Ectodermal cell (in vitro differentiated cells): ENCODE results near the gene RBFOX1.

Source experiments
- H3K27ac ChIP-seq: 2 replicates; pipeline ENCODE4 v1.7.0; 2013; ENCODE audit warnings: mild to moderate bottlenecking, low read depth, low read length; ENCODE audit not compliant: insufficient read depth, poor library complexity, severe bottlenecking
- H3K27me3 ChIP-seq: 2 replicates; pipeline ENCODE4 v1.7.0; 2013; ENCODE audit warnings: mild to moderate bottlenecking, low read length; ENCODE audit not compliant: insufficient read depth, control insufficient read depth, poor library complexity, severe bottlenecking
- H3K36me3 ChIP-seq: one replicate; pipeline ENCODE4 v1.7.0; 2013; ENCODE audit warnings: low read length; ENCODE audit not compliant: control insufficient read depth, insufficient read depth
- H3K4me1 ChIP-seq: one replicate; pipeline ENCODE4 v1.7.0; 2013; ENCODE audit warnings: low read length; ENCODE audit not compliant: control insufficient read depth, insufficient read depth
- H3K4me3 ChIP-seq: 2 replicates; pipeline ENCODE4 v1.7.0; 2013; ENCODE audit warnings: low read depth, low read length, control low read depth; ENCODE audit not compliant: insufficient read depth
- H3K9me3 ChIP-seq: 2 replicates; pipeline ENCODE4 v1.7.0; 2013; ENCODE audit warnings: mild to moderate bottlenecking, low read length, moderate library complexity; ENCODE audit not compliant: control insufficient read depth
- WGBS, 2 experiments: methylation state at CpG; one replicate each; pipeline ENCODE4 v1.1.7; 2013; ENCODE audit warnings: missing lambda C conversion rate in 2 of 2; 5-methylcytosine and 5-hydroxymethylcytosine counted together

The RBFOX1 gene

GRCh38 chr16:7366993-7367880 lies 34.6 kb downstream of the RBFOX1 start:
- 94% methylated on average over 6 to 8 of the region's 8 CpGs for WGBS, 2 experiments
- H3K36me3 ChIP-seq: no peaks in the 10 kb centered on the region
- no peaks in the 10 kb centered on the region for H3K27me3 ChIP-seq
- H3K9me3 ChIP-seq: no peaks in the 10 kb centered on the region
- H3K4me3 ChIP-seq: no peak overlapping the region
- H3K4me1 ChIP-seq: no peaks in the 10 kb centered on the region
- H3K27ac ChIP-seq: no peak overlapping the region

DNA sequence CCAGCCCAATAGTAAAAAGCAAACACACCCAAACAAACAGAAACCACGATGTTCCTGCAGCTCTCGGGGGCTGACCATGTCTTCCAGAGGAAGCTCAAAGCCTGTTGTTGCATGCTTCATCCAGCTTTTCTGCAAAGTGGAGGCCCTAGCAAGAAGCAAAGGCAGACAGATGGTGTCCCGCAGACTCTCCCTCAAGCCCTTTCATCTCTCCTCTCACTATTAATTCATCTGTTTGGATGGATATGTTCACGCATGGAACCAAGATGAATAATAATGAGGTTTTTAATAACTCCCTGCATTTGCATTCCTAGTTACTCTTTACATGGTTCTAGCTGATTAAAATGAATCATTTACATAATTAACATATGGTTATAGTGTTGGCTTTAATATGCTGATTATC lies 36.6 kb downstream of the RBFOX1 start:
- no peaks in the 10 kb centered on the region for H3K4me1 ChIP-seq
- no peak overlapping the region for H3K4me3 ChIP-seq
- no peaks in the 10 kb centered on the region for H3K36me3 ChIP-seq
- WGBS, 2 experiments: 78 to 81% methylated on average over 3 to 4 of the region's 4 CpGs
- no peak overlapping the region for H3K27ac ChIP-seq
- H3K27me3 ChIP-seq: no peaks in the 10 kb centered on the region
- no peaks in the 10 kb centered on the region for H3K9me3 ChIP-seq

GRCh38 chr16:7372095-7372494 lies 39.5 kb downstream of the RBFOX1 start:
- 92 to 94% methylated on average over 4 of the region's 4 CpGs for WGBS, 2 experiments
- no peaks in the 10 kb centered on the region for H3K4me1 ChIP-seq
- no peaks in the 10 kb centered on the region for H3K27me3 ChIP-seq
- H3K9me3 ChIP-seq: no peaks in the 10 kb centered on the region
- no peak overlapping the region for H3K27ac ChIP-seq
- H3K4me3 ChIP-seq: no peak overlapping the region
- no peaks in the 10 kb centered on the region for H3K36me3 ChIP-seq

- no peaks in the 10 kb centered on the region for H3K36me3 ChIP-seq
- 96 to 98% methylated on average over 5 of the region's 5 CpGs for WGBS, 2 experiments
- no peaks in the 10 kb centered on the region for H3K27me3 ChIP-seq
- no peak overlapping the region for H3K4me3 ChIP-seq
- H3K27ac ChIP-seq: no peak overlapping the region
- H3K9me3 ChIP-seq: no peaks in the 10 kb centered on the region
- no peaks in the 10 kb centered on the region for H3K4me1 ChIP-seq
These were observed 41.1 kb downstream of the RBFOX1 start for GRCh38 chr16:7373776-7374175.

GRCh38 chr16:7374614-7375174 lies 42.0 kb downstream of the RBFOX1 start:
- no peaks in the 10 kb centered on the region for H3K27me3 ChIP-seq
- no peaks in the 10 kb centered on the region for H3K4me1 ChIP-seq
- no peaks in the 10 kb centered on the region for H3K36me3 ChIP-seq
- 91 to 95% methylated on average over 9 of the region's 9 CpGs for WGBS, 2 experiments
- no peak overlapping the region for H3K27ac ChIP-seq
- H3K4me3 ChIP-seq: no peak overlapping the region
- H3K9me3 ChIP-seq: no peaks in the 10 kb centered on the region

DNA sequence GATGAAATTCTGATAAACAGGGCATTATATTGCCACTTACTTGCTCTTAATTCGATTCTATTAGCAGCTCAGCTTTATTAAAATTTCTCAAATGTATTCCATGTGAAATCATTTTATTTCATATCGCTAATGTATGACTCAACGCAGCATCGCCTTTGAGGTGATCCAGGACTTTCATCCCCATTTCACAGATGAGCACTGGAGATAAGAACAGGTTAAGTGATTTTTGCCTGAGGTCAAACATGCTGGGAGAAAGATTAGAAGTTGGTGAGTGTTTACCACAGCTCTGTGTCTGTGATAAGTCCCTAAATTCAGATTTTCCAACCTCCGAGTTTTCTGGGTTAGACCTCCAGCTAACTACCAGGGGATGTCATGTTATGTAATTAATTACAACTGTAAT lies 43.6 kb downstream of the RBFOX1 start:
- H3K36me3 ChIP-seq: no peaks in the 10 kb centered on the region
- H3K27ac ChIP-seq: no peak overlapping the region
- no peaks in the 10 kb centered on the region for H3K9me3 ChIP-seq
- WGBS, 2 experiments: 88 to 97% methylated on average over 5 of the region's 5 CpGs
- H3K4me1 ChIP-seq: no peaks in the 10 kb centered on the region
- no peaks in the 10 kb centered on the region for H3K27me3 ChIP-seq
- H3K4me3 ChIP-seq: no peak overlapping the region

GRCh38 chr16:7377231-7377630 lies 44.6 kb downstream of the RBFOX1 start:
- Histone ChIP-seq H3K36me3 (no peaks in the 10 kb centered on the region), H3K4me3 (no peak overlapping the region), H3K9me3 (no peaks in the 10 kb centered on the region), H3K27ac (no peak overlapping the region), H3K4me1 (no peaks in the 10 kb centered on the region), H3K27me3 (no peaks in the 10 kb centered on the region)
- 93 to 95% methylated on average over 4 of the region's 5 CpGs for WGBS, 2 experiments

DNA sequence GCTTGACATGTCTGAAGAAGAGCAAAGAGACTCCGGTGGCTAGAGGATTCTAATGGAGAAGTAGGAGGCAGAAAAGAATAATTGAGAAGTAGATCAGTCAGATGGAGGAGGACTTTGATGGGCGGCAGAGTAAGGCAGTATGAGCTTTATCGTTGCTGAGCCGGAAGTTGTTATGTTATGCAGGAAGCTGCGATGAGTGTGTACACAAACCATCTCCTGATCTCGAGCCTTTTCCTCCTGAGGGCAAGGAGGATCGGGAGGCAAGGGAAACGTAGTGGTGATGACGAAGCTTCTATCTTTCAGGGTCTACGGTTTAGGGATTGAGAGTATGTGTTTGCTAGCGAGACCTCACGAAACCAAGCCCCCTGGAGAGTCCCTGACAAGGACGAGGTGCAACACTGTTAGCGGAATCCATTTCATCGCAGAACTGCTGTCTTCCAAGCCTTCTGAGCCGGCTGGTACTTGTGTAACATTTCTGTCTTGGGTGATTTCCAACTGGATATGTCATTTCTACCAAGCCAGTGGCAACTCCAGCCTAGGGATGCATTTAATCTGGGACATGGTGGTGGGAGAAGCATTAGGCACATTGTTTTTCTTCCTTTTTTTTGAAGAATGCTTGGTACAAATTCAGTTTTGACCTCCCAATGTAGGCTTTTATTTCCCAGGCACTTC lies 45.5 kb downstream of the RBFOX1 start:
- Histone ChIP-seq H3K9me3 (no peaks in the 10 kb centered on the region), H3K27ac (no peak overlapping the region), H3K36me3 (no peaks in the 10 kb centered on the region), H3K27me3 (no peaks in the 10 kb centered on the region), H3K4me1 (no peaks in the 10 kb centered on the region), H3K4me3 (no peak overlapping the region)
- 94% methylated on average over 16 of the region's 16 CpGs for WGBS, 2 experiments

GRCh38 chr16:7380441-7380840 lies 47.8 kb downstream of the RBFOX1 start:
- Histone ChIP-seq H3K27me3 (no peaks in the 10 kb centered on the region), H3K4me3 (no peak overlapping the region), H3K36me3 (no peaks in the 10 kb centered on the region), H3K4me1 (no peaks in the 10 kb centered on the region), H3K27ac (no peak overlapping the region), H3K9me3 (no peaks in the 10 kb centered on the region)
- WGBS, 2 experiments: 94 to 96% methylated on average over 4 to 5 of the region's 5 CpGs

DNA sequence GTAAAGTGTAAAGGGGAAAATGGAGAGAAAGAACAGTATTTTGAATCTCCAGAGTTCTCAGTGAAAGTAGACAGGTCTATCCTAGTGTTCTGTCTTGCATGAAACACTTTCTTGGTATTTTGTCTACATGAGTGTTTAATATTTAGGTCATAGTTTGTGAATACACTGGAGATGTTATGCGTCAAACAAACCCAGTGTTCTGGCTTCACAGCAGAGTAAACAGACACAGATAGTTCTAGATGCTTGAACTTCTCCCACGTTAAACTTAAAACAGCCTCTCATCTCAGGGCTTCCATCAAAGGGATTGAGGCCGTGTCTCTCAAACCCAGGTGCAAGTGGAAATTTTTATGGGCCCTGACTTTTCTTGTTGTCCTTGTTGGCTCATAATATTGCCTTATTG lies 48.3 kb downstream of the RBFOX1 start:
- no peaks in the 10 kb centered on the region for H3K4me1 ChIP-seq
- H3K27me3 ChIP-seq: no peaks in the 10 kb centered on the region
- H3K27ac ChIP-seq: no peak overlapping the region
- 89 to 92% methylated on average over 3 of the region's 3 CpGs for WGBS, 2 experiments
- no peaks in the 10 kb centered on the region for H3K36me3 ChIP-seq
- H3K4me3 ChIP-seq: no peak overlapping the region
- H3K9me3 ChIP-seq: no peaks in the 10 kb centered on the region
